Esophagus (tissue), 2 donors: Measurements from ENCODE around the gene ARHGAP4. TPM values are rescaled to one million over a fixed set of nuclear protein-coding genes. Genes with fewer than 3 reads are reported as not detected.

Source experiments
- H3K27ac ChIP-seq, 2 donors: one replicate each; pipeline ENCODE4 v1.5.1; 2013; ENCODE audit warnings: low read depth in 2 of 2, mild to moderate bottlenecking in 2 of 2, inconsistent platforms in 1 of 2, low read length in 1 of 2, moderate library complexity in 1 of 2
- H3K27me3 ChIP-seq, 2 donors: one replicate each; pipeline ENCODE4 v1.6.1; 2013; ENCODE audit warnings: low read length in 2 of 2, control low read depth in 1 of 2, mild to moderate bottlenecking in 1 of 2; ENCODE audit not compliant: insufficient read depth in 2 of 2, control insufficient read depth in 1 of 2
- H3K36me3 ChIP-seq, 2 donors: one replicate each; pipeline ENCODE4 v1.6.1; 2013; ENCODE audit warnings: low read length in 1 of 2; ENCODE audit not compliant: control insufficient read depth in 2 of 2, insufficient read depth in 2 of 2
- H3K4me1 ChIP-seq, 2 donors: one replicate each; pipeline ENCODE4 v1.6.1; 2013; ENCODE audit warnings: low read length in 1 of 2; ENCODE audit not compliant: control insufficient read depth in 2 of 2, insufficient read depth in 2 of 2
- H3K4me3 ChIP-seq, 2 donors: one replicate each; pipeline ENCODE4 v1.5.1; 2013; ENCODE audit warnings: low read length in 2 of 2, mild to moderate bottlenecking in 2 of 2, low read depth in 1 of 2, moderate library complexity in 1 of 2
- H3K9me3 ChIP-seq, 2 donors: one replicate each; pipeline ENCODE4 v1.6.1; 2013; ENCODE audit warnings: mild to moderate bottlenecking in 2 of 2, low read depth in 1 of 2, low read length in 1 of 2, moderate library complexity in 1 of 2; ENCODE audit not compliant: control insufficient read depth in 2 of 2, insufficient read depth in 1 of 2
- WGBS, 2 donors: extraction: QIAGEN DNeasy Blood & Tissue Kit; methylation state at CpG; one replicate each; pipeline ENCODE4 v1.1.7; 2013; 5-methylcytosine and 5-hydroxymethylcytosine counted together
- polyA plus RNA-seq, 2 donors: library from polyadenylated mRNA; stranded (reverse); fragments of 200-250 nt; gene quantifications; one replicate each; pipeline ENCODE4 v1.2.3, GENCODE V29; 2013
- donor health status: healthy with polysubstance abuse.
- donor health status: Bipolar disorder and iron deficiency.

ARHGAP4 gene
- polyA plus RNA-seq, 2 donors = 10.6 to 23.4 TPM

- H3K27me3 ChIP-seq = no peaks in the 10 kb centered on the region
- peaks cover 7 to 45% of the 10 kb centered on the region in 2 donors for H3K36me3 ChIP-seq
- H3K4me3 ChIP-seq = no peak overlapping the region
- no peak overlapping the region for H3K27ac ChIP-seq
- H3K9me3 ChIP-seq = no peaks in the 10 kb centered on the region
- WGBS, 2 donors = 92 to 93% methylated on average over 14 of the region's 14 CpGs
- peaks cover 0 to 20% of the 10 kb centered on the region in 2 donors for H3K4me1 ChIP-seq
Observed at GRCh38 chrX:153964105-153964504, 38.0 kb upstream of the ARHGAP4 start.

GRCh38 chrX:153963546-153963945, 37.5 kb upstream of the ARHGAP4 start:
- WGBS, 2 donors = 87 to 89% methylated on average over 12 of the region's 12 CpGs
- no peaks in the 10 kb centered on the region for H3K9me3 ChIP-seq
- no peak overlapping the region for H3K4me3 ChIP-seq
- H3K27me3 ChIP-seq = no peaks in the 10 kb centered on the region
- H3K4me1 ChIP-seq = peaks cover 0 to 18% of the 10 kb centered on the region in 2 donors
- peaks cover 9 to 51% of the 10 kb centered on the region in 2 donors for H3K36me3 ChIP-seq
- H3K27ac ChIP-seq = no peak overlapping the region

- peaks cover 13 to 68% of the 10 kb centered on the region in 2 donors for H3K36me3 ChIP-seq
Observed at GRCh38 chrX:153961292-153961691, 35.2 kb upstream of the ARHGAP4 start.

GRCh38 chrX:153960786-153961185, 34.7 kb upstream of the ARHGAP4 start:
- no peaks in the 10 kb centered on the region for H3K9me3 ChIP-seq
- peaks cover 13 to 73% of the 10 kb centered on the region in 2 donors for H3K36me3 ChIP-seq
- no peaks in the 10 kb centered on the region for H3K27me3 ChIP-seq
- no peaks in the 10 kb centered on the region for H3K4me1 ChIP-seq
- H3K27ac ChIP-seq = no peak overlapping the region
- WGBS, 2 donors = 87 to 91% methylated on average over 22 of the region's 22 CpGs
- H3K4me3 ChIP-seq = no peak overlapping the region

More at GRCh38 chrX:153961292-153961691, 35.2 kb upstream of the ARHGAP4 start:
- Histone ChIP-seq H3K4me1 (peaks cover 0 to 2% of the 10 kb centered on the region in 2 donors), H3K27ac (no peak overlapping the region), H3K27me3 (no peaks in the 10 kb centered on the region), H3K4me3 (no peak overlapping the region), H3K9me3 (no peaks in the 10 kb centered on the region)
- 89 to 94% methylated on average over 11 of the region's 11 CpGs for WGBS, 2 donors

- WGBS, 2 donors = 94 to 96% methylated on average over 16 of the region's 16 CpGs
- no peaks in the 10 kb centered on the region for H3K9me3 ChIP-seq
- H3K4me3 ChIP-seq = no peak overlapping the region
- H3K4me1 ChIP-seq = no peaks in the 10 kb centered on the region
- peaks cover 13 to 81% of the 10 kb centered on the region in 2 donors for H3K36me3 ChIP-seq
- no peaks in the 10 kb centered on the region for H3K27me3 ChIP-seq
- no peak overlapping the region for H3K27ac ChIP-seq
Observed at GRCh38 chrX:153960077-153960476, 34.0 kb upstream of the ARHGAP4 start.

GRCh38 chrX:153959649-153960048, 33.6 kb upstream of the ARHGAP4 start:
- H3K4me3 ChIP-seq = no peak overlapping the region
- H3K4me1 ChIP-seq = no peaks in the 10 kb centered on the region
- no peak overlapping the region for H3K27ac ChIP-seq
- no peaks in the 10 kb centered on the region for H3K9me3 ChIP-seq
- H3K27me3 ChIP-seq = no peaks in the 10 kb centered on the region
- 92 to 95% methylated on average over 15 of the region's 15 CpGs for WGBS, 2 donors
- peaks cover 18 to 85% of the 10 kb centered on the region in 2 donors for H3K36me3 ChIP-seq

GRCh38 chrX:153958605-153959004, 32.5 kb upstream of the ARHGAP4 start:
- Histone ChIP-seq H3K27ac (no peak overlapping the region), H3K36me3 (peaks cover 18 to 86% of the 10 kb centered on the region in 2 donors), H3K4me1 (no peaks in the 10 kb centered on the region), H3K4me3 (no peak overlapping the region), H3K27me3 (no peaks in the 10 kb centered on the region), H3K9me3 (no peaks in the 10 kb centered on the region)
- 90 to 92% methylated on average over 14 of the region's 14 CpGs for WGBS, 2 donors

GRCh38 chrX:153957224-153957623, 31.2 kb upstream of the ARHGAP4 start:
- Histone ChIP-seq H3K27ac (no peak overlapping the region), H3K4me3 (no peak overlapping the region), H3K9me3 (no peaks in the 10 kb centered on the region), H3K27me3 (no peaks in the 10 kb centered on the region), H3K4me1 (no peaks in the 10 kb centered on the region), H3K36me3 (peaks cover 21 to 83% of the 10 kb centered on the region in 2 donors)
- WGBS, 2 donors = 86 to 93% methylated on average over 17 of the region's 17 CpGs

- H3K27ac ChIP-seq = no peak overlapping the region
- no peaks in the 10 kb centered on the region for H3K27me3 ChIP-seq
- H3K36me3 ChIP-seq = peaks cover 17 to 82% of the 10 kb centered on the region in 2 donors
- H3K4me1 ChIP-seq = no peaks in the 10 kb centered on the region
- WGBS, 2 donors = 85 to 89% methylated on average over 34 to 35 of the region's 35 CpGs
- H3K4me3 ChIP-seq = no peak overlapping the region
- H3K9me3 ChIP-seq = no peaks in the 10 kb centered on the region
Observed at GRCh38 chrX:153956044-153956907, 30.2 kb upstream of the ARHGAP4 start.
